Progenitor cell of endocrine pancreas (in vitro differentiated cells): Measurements from ENCODE around the gene MYO9A. TPM values are rescaled to one million over a fixed set of nuclear protein-coding genes. Genes with fewer than 3 reads are reported as not detected.
"Not testable (repeated sequence)": the region's sequence is repeated elsewhere in the genome, so short reads cannot be mapped to it uniquely, and the experiment has no call there.

Source experiments
- DNase-seq: peaks from one replicate; pipeline ENCODE4 v3.0.0; 2021; ENCODE audit warnings: low spot score; ENCODE audit not compliant: unreplicated experiment
- H3K27ac Mint-ChIP-seq: 2 replicates; pipeline ENCODE4 v1.8.0; 2021; ENCODE audit warnings: mild to moderate bottlenecking, moderate library complexity, mixed read lengths
- H3K27me3 Mint-ChIP-seq: 2 replicates; pipeline ENCODE4 v1.8.0; 2021; ENCODE audit warnings: mixed read lengths
- H3K36me3 Mint-ChIP-seq: 2 replicates; pipeline ENCODE4 v1.8.0; 2022; ENCODE audit warnings: mixed read lengths; ENCODE audit not compliant: insufficient read depth
- H3K4me1 Mint-ChIP-seq: 2 replicates; pipeline ENCODE4 v1.8.0; 2021; ENCODE audit warnings: low read depth, mixed read lengths
- H3K4me3 Mint-ChIP-seq: 2 replicates; pipeline ENCODE4 v1.8.0; 2021; ENCODE audit warnings: low read depth, mild to moderate bottlenecking, moderate library complexity, mixed read lengths
- H3K9me3 Mint-ChIP-seq: 2 replicates; pipeline ENCODE4 v1.8.0; 2021; ENCODE audit warnings: low read depth, mixed read lengths
- total RNA-seq: library from RNA; stranded (reverse); gene quantifications from 2 replicates; pipeline ENCODE4 v1.2.1, GENCODE V29; 2021
- TF ChIP-seq, protein P1 (sequence below): fragments of 200-600 bp; sonication (generic); IDR thresholded peaks from one replicate; pipeline ENCODE4 v1.5.0; 2021; ENCODE audit warnings: antibody characterized with exemption, mild to moderate bottlenecking; ENCODE audit not compliant: unreplicated experiment

The MYO9A gene
- total RNA-seq, 1 donor from 2014 or later = 32.0 TPM

- Mint-ChIP-seq H3K9me3 (peaks cover 10% of the 10 kb centered on the region), H3K27me3 (no peaks in the 10 kb centered on the region), H3K27ac (peak overlapping the region; percentile 18), H3K4me3 (no peak overlapping the region), H3K4me1 (peaks cover 24% of the 10 kb centered on the region), H3K36me3 (peaks cover 3% of the 10 kb centered on the region)
- no peak for DNase-seq
- TF ChIP-seq, protein P1, sequence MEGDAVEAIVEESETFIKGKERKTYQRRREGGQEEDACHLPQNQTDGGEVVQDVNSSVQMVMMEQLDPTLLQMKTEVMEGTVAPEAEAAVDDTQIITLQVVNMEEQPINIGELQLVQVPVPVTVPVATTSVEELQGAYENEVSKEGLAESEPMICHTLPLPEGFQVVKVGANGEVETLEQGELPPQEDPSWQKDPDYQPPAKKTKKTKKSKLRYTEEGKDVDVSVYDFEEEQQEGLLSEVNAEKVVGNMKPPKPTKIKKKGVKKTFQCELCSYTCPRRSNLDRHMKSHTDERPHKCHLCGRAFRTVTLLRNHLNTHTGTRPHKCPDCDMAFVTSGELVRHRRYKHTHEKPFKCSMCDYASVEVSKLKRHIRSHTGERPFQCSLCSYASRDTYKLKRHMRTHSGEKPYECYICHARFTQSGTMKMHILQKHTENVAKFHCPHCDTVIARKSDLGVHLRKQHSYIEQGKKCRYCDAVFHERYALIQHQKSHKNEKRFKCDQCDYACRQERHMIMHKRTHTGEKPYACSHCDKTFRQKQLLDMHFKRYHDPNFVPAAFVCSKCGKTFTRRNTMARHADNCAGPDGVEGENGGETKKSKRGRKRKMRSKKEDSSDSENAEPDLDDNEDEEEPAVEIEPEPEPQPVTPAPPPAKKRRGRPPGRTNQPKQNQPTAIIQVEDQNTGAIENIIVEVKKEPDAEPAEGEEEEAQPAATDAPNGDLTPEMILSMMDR = no peak
These were observed 55.6 kb downstream of the MYO9A start for GRCh38 chr15:72062319-72062718.

DNA sequence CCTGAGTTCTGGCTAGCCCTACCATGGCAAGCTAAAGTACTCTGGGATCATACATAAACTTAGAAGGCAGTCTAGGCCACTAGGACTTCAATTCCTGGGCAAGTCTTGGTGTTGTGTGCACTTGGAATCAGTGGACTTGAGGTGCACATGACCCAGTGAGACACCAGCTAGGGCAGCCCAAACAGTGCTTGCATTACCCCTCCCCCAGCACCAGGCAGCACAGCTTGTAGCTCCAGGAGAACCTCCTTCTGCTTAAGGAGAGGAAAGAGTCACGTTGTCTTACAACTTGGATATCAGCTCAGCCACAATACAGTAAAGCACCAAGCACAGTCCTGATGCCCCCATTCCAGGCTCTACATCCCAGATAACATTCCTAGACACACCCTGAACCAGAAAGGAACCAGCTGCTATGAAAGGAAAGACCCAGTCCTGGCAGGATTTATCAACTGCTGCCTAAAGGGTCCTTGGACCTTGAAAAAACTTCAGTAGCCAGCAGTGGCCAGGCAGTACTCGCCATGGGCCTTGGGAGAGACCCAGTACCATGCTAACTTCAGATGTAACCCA is 57.2 kb downstream of the MYO9A start:
- H3K27me3 Mint-ChIP-seq = no peaks in the 10 kb centered on the region

DNA sequence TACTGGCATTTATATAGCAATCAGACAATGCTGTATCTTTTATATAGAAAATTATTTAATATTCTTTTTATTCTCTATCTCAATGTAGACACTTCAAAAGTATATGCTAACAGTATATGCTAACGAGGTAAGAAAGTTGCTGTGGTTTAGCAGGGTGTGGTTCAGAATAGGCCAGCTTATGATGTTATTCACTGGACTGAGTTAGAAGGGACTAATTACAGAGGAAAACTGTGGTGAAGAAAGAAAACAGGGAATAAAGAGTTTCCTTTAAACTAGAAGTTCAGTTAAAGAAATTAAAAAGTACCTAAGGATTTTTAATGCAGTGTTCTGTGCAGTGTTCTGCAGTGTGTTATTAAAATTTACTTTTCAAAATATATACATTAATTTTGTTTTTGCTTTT is 59.4 kb downstream of the MYO9A start:
- H3K36me3 Mint-ChIP-seq = peaks cover 2% of the 10 kb centered on the region
- H3K4me3 Mint-ChIP-seq = no peak overlapping the region
- DNase-seq = no peak
- H3K9me3 Mint-ChIP-seq = peaks cover 7% of the 10 kb centered on the region
- H3K27ac Mint-ChIP-seq = no peak overlapping the region
- TF ChIP-seq, protein P1 = no peak
- H3K27me3 Mint-ChIP-seq = no peaks in the 10 kb centered on the region
- H3K4me1 Mint-ChIP-seq = peaks cover 28% of the 10 kb centered on the region

More for the DNA sequence above, 57.2 kb downstream of the MYO9A start:
- no peak overlapping the region for H3K4me3 Mint-ChIP-seq
- H3K27ac Mint-ChIP-seq = no peak overlapping the region
- H3K36me3 Mint-ChIP-seq = peaks cover 3% of the 10 kb centered on the region
- H3K9me3 Mint-ChIP-seq = peaks cover 10% of the 10 kb centered on the region
- TF ChIP-seq, protein P1 = no peak
- peaks cover 24% of the 10 kb centered on the region for H3K4me1 Mint-ChIP-seq
- DNase-seq = no peak

DNA sequence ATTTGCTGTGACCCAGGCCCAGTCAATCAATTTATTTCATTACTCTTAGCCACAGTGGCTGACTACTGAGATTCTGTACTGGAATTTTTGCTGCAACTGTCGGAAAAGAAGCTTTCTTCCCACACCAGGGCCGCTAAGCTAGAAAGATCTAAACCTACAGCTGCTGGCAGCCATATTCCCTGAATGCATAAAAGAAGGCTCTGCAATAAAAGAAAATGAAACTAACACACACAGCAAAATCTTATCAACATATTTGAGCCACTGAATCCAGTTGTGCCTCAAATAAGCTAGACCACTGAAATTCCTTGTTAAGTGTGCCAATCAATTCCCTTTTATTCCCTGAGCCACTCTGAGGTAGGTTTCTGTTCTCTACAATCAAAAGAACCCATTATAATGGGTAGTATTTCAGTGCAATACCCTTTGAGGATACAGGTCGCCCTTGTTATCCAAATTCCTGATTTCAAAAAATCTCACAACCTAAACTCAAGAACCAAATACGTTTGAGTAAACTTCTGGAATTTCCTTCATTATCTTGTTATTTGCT is 60.3 kb downstream of the MYO9A start:
- Mint-ChIP-seq H3K4me1 (peaks cover 28% of the 10 kb centered on the region), H3K4me3 (no peak overlapping the region), H3K27ac (peak overlapping the region; percentile 58), H3K9me3 (peaks cover 3% of the 10 kb centered on the region), H3K36me3 (no peaks in the 10 kb centered on the region), H3K27me3 (no peaks in the 10 kb centered on the region)
- TF ChIP-seq, protein P1 = no peak
- DNase-seq = no peak

DNA sequence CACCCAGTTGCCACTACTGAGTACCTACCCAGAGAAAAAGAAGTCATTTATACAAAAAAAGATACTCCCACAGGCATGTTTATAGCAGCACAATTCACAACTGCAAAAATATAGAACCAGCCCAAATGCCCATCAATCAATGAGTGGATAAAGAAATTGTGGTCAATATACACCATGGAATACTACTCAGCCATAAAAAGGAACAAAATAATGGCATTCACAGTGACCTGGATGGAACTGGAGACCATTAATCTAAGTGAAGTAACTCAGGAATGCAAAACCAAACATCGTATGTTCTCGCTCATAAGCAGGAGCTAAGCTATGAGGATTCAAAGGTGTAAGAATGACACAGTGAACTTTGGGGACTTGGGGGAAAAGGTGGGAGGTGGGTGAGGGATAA is 61.7 kb downstream of the MYO9A start:
- not testable (repeated sequence) for H3K27me3 Mint-ChIP-seq, H3K4me3 Mint-ChIP-seq, H3K36me3 Mint-ChIP-seq, H3K9me3 Mint-ChIP-seq, DNase-seq, H3K27ac Mint-ChIP-seq
- H3K4me1 Mint-ChIP-seq = peaks cover 25% of the 10 kb centered on the region

- not testable (repeated sequence) for H3K27ac Mint-ChIP-seq, H3K9me3 Mint-ChIP-seq
- H3K4me1 Mint-ChIP-seq = peaks cover 13% of the 10 kb centered on the region
These were observed 64.7 kb downstream of the MYO9A start for GRCh38 chr15:72053297-72053696.

More at GRCh38 chr15:72053297-72053696, 64.7 kb downstream of the MYO9A start:
- DNase-seq, H3K36me3 Mint-ChIP-seq, H3K4me3 Mint-ChIP-seq, H3K27me3 Mint-ChIP-seq: not testable (repeated sequence)
